WTC11 (cell line): ENCODE data around the gene RTF1.

Experiments
- ELF4 ChIP-seq: sonication (generic); formaldehyde crosslinking; IDR thresholded peaks from 2 replicates; pipeline ENCODE4 v1.8.1; 2022; ENCODE audit warnings: low read depth, mild to moderate bottlenecking, moderate library complexity, missing genetic modification reagents
- ESRRA ChIP-seq: sonication (generic); formaldehyde crosslinking; IDR thresholded peaks from 2 replicates; pipeline ENCODE4 v1.8.1; 2022; ENCODE audit warnings: mild to moderate bottlenecking, missing genetic modification reagents, borderline replicate concordance
- ETV6 ChIP-seq: sonication (generic); formaldehyde crosslinking; IDR thresholded peaks from 2 replicates; pipeline ENCODE4 v1.8.1; 2022; ENCODE audit warnings: mild to moderate bottlenecking, missing genetic modification reagents
- FOXP1 ChIP-seq: sonication (generic); formaldehyde crosslinking; IDR thresholded peaks from 2 replicates; pipeline ENCODE4 v1.8.0; 2022; ENCODE audit warnings: missing genetic modification reagents, mild to moderate bottlenecking, moderate library complexity, borderline replicate concordance
- NFYB ChIP-seq: sonication (generic); formaldehyde crosslinking; conservative IDR thresholded peaks from 2 replicates; pipeline ENCODE4 v1.8.0; 2022; ENCODE audit warnings: low read depth, missing genetic modification reagents
- SMAD3 ChIP-seq: sonication (generic); formaldehyde crosslinking; IDR thresholded peaks from 2 replicates; pipeline ENCODE4 v1.8.0; 2022; ENCODE audit warnings: missing genetic modification reagents, mild to moderate bottlenecking, borderline replicate concordance
- TEAD4 ChIP-seq: sonication (generic); formaldehyde crosslinking; IDR thresholded peaks from 2 replicates; pipeline ENCODE4 v1.8.0; 2022; ENCODE audit warnings: mild to moderate bottlenecking, missing genetic modification reagents
- ZNF423 ChIP-seq: fragments of 250-450 bp; sonication (Bioruptor Pico); IDR thresholded peaks from 2 replicates; pipeline ENCODE4 v2.1.2; 2022; ENCODE audit warnings: mild to moderate bottlenecking, moderate library complexity
- ZNF671 ChIP-seq: fragments of 250-450 bp; sonication (Bioruptor Pico); IDR thresholded peaks from 2 replicates; pipeline ENCODE4 v1.8.0; 2021; ENCODE audit warnings: mild to moderate bottlenecking
- TF ChIP-seq, protein P1 (sequence below): sonication (generic); formaldehyde crosslinking; IDR thresholded peaks from 2 replicates; pipeline ENCODE4 v1.8.0; 2022; ENCODE audit warnings: mild to moderate bottlenecking, missing genetic modification reagents
- TF ChIP-seq, protein P2 (sequence below): fragments of 200-600 bp; IDR thresholded peaks from 2 replicates; pipeline ENCODE4 v1.8.0; 2022; ENCODE audit warnings: antibody characterized with exemption
- TF ChIP-seq, protein P3 (sequence below): sonication (generic); formaldehyde crosslinking; IDR thresholded peaks from 2 replicates; pipeline ENCODE4 v1.8.1; 2023; ENCODE audit warnings: mild to moderate bottlenecking, missing genetic modification reagents, borderline replicate concordance

DNA sequence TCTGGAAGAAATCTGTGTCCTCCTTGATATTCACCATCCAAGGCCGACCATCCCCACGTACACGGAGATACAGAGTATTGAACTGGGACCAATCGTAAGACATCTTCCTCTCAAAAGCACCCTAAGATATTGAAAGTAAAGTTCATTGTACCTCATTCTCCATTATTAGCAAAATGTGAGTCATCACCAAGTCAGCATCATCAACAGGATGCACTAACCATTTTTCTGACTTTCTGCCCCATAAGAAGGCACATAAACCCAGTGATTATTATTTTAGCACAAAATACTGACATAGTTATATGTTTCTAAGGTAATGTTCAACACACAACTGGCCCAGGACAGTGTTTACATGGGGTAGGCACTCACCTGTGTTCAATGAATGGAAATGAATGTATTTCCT, 22.0 kb upstream of the RTF1 start:
- TF ChIP-seq, protein P1, sequence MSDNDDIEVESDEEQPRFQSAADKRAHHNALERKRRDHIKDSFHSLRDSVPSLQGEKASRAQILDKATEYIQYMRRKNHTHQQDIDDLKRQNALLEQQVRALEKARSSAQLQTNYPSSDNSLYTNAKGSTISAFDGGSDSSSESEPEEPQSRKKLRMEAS (CRISPR knock-in tag): no peak
- TF ChIP-seq, protein P2, sequence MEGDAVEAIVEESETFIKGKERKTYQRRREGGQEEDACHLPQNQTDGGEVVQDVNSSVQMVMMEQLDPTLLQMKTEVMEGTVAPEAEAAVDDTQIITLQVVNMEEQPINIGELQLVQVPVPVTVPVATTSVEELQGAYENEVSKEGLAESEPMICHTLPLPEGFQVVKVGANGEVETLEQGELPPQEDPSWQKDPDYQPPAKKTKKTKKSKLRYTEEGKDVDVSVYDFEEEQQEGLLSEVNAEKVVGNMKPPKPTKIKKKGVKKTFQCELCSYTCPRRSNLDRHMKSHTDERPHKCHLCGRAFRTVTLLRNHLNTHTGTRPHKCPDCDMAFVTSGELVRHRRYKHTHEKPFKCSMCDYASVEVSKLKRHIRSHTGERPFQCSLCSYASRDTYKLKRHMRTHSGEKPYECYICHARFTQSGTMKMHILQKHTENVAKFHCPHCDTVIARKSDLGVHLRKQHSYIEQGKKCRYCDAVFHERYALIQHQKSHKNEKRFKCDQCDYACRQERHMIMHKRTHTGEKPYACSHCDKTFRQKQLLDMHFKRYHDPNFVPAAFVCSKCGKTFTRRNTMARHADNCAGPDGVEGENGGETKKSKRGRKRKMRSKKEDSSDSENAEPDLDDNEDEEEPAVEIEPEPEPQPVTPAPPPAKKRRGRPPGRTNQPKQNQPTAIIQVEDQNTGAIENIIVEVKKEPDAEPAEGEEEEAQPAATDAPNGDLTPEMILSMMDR: no peak
- TF ChIP-seq FOXP1 (CRISPR knock-in tag) (no peak), TEAD4 (CRISPR knock-in tag) (no peak), ESRRA (CRISPR knock-in tag) (no peak), ETV6 (no peak), ELF4 (CRISPR knock-in tag) (no peak), ZNF671 (CRISPR knock-in tag) (no peak), NFYB (CRISPR knock-in tag) (no peak), SMAD3 (CRISPR knock-in tag) (no peak), ZNF423 (CRISPR knock-in tag) (no peak)
- TF ChIP-seq, protein P3, sequence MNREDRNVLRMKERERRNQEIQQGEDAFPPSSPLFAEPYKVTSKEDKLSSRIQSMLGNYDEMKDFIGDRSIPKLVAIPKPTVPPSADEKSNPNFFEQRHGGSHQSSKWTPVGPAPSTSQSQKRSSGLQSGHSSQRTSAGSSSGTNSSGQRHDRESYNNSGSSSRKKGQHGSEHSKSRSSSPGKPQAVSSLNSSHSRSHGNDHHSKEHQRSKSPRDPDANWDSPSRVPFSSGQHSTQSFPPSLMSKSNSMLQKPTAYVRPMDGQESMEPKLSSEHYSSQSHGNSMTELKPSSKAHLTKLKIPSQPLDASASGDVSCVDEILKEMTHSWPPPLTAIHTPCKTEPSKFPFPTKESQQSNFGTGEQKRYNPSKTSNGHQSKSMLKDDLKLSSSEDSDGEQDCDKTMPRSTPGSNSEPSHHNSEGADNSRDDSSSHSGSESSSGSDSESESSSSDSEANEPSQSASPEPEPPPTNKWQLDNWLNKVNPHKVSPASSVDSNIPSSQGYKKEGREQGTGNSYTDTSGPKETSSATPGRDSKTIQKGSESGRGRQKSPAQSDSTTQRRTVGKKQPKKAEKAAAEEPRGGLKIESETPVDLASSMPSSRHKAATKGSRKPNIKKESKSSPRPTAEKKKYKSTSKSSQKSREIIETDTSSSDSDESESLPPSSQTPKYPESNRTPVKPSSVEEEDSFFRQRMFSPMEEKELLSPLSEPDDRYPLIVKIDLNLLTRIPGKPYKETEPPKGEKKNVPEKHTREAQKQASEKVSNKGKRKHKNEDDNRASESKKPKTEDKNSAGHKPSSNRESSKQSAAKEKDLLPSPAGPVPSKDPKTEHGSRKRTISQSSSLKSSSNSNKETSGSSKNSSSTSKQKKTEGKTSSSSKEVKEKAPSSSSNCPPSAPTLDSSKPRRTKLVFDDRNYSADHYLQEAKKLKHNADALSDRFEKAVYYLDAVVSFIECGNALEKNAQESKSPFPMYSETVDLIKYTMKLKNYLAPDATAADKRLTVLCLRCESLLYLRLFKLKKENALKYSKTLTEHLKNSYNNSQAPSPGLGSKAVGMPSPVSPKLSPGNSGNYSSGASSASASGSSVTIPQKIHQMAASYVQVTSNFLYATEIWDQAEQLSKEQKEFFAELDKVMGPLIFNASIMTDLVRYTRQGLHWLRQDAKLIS (CRISPR knock-in tag): no peak
